HCT116 (cell line): ENCODE results near the gene REPS1. TPM values are rescaled to one million over a fixed set of nuclear protein-coding genes. Genes with fewer than 3 reads are reported as not detected.

Experiments
- ATAC-seq: fragments of 200-7000 bp; cut with Tn5 transposase; 2 replicates; pipeline ENCODE4 v1.9.1; 2020; ENCODE audit warnings: mild to moderate bottlenecking, moderate library complexity
- BruUV-seq: library from RNA; stranded (reverse); fragments of 400-500 nt; replicated peaks from 2 replicates; lab custom pipeline; 2021; lab: Mats Ljungman, UMichigan
- CTCF ChIA-PET: fragments of 300-600 bp; sonication (Branson Sonifier 250); formaldehyde crosslinking; loops from one replicate; lab custom pipeline; 2021; ENCODE audit warnings: antibody characterized with exemption; lab: Charles Lee
- POLR2A ChIA-PET: fragments of 300-600, 350-600 bp; sonication (Branson Sonifier 250); formaldehyde crosslinking; loops from one replicate; lab custom pipeline; 2021; ENCODE audit warnings: antibody characterized with exemption; lab: Charles Lee
- RAD21 ChIA-PET, 2 experiments: fragments of 300-600 bp; sonication (Branson Sonifier 250); formaldehyde crosslinking; loops; one replicate each; lab custom pipeline; 2023; ENCODE audit warnings: low total read pairs in 2 of 2; ENCODE audit not compliant: uncharacterized antibody in 2 of 2, unreplicated experiment in 2 of 2, low non-redundant PET in 1 of 2; lab: Charles Lee
- DNase-seq: peaks from one replicate; pipeline ENCODE4 v3.0.0-alpha.2; 2010; ENCODE audit warnings: low read depth, low spot score
- H2AFZ ChIP-seq: fragments of 200-600 bp; shearing (Covaris generic), sonication (generic); 2 replicates; pipeline ENCODE4 v1.6.1; 2017; ENCODE audit warnings: low read depth, mixed run types, mixed read lengths, antibody characterized with exemption, low read length; ENCODE audit not compliant: poor library complexity, severe bottlenecking
- H3K27ac ChIP-seq: 2 replicates; pipeline ENCODE4 v1.5.1; 2012; ENCODE audit warnings: low read depth, low read length
- H3K27me3 ChIP-seq: fragments of 200-600 bp; sonication (generic); 2 replicates; pipeline ENCODE4 v1.6.1; 2016; ENCODE audit warnings: mixed run types, low read length, mixed read lengths; ENCODE audit not compliant: insufficient read depth
- H3K36me3 ChIP-seq, 2 experiments: fragments of 200-500 bp in 1 of 2; fragments of 200-600 bp in 1 of 2; sonication (Bioruptor generic) in 1 of 2; sonication (generic) in 1 of 2; 2 replicates each; pipeline versions ENCODE4 v1.5.1 to v1.6.1; 2014 to 2016; ENCODE audit warnings: low read length in 2 of 2, inconsistent platforms in 1 of 2, mixed read lengths in 1 of 2, mixed run types in 1 of 2; ENCODE audit not compliant: insufficient read depth in 2 of 2, control insufficient read depth in 1 of 2
- H3K4me1 ChIP-seq, 2 experiments: fragments of 200-600 bp in 1 of 2; sonication (generic) in 1 of 2; 2 replicates each; pipeline versions ENCODE4 v1.5.1 to v1.6.1; 2012 to 2017; ENCODE audit warnings: low read length in 2 of 2, inconsistent platforms in 1 of 2, mild to moderate bottlenecking in 1 of 2, mixed read lengths in 1 of 2, mixed run types in 1 of 2, moderate library complexity in 1 of 2; ENCODE audit not compliant: insufficient read depth in 2 of 2, control insufficient read depth in 1 of 2
- H3K4me2 ChIP-seq: fragments of 200-600 bp; sonication (generic); 2 replicates; pipeline ENCODE4 v1.6.1; 2017; ENCODE audit warnings: mixed run types, low read length, mixed read lengths
- H3K4me3 ChIP-seq, 2 experiments: fragments of 200-600 bp in 1 of 2; sonication (generic) in 1 of 2; replicated peaks in 1 of 2; 2 replicates each; pipeline ENCODE4 v1.5.1; 2011 to 2016; ENCODE audit warnings: low read length in 2 of 2, control low read depth in 1 of 2, low read depth in 1 of 2, mild to moderate bottlenecking in 1 of 2, mixed read lengths in 1 of 2, mixed run types in 1 of 2
- H3K79me2 ChIP-seq: fragments of 200-600 bp; sonication (generic); 2 replicates; pipeline ENCODE4 v1.6.1; 2017; ENCODE audit warnings: mild to moderate bottlenecking, mixed run types, low read length, moderate library complexity, mixed read lengths; ENCODE audit not compliant: insufficient read depth
- H3K9ac ChIP-seq: fragments of 200-600 bp; sonication (generic); 2 replicates; pipeline ENCODE4 v1.6.1; 2016; ENCODE audit warnings: low read length, mixed read lengths
- H3K9me2 ChIP-seq: fragments of 200-600 bp; sonication (generic), shearing (Covaris generic); 2 replicates; pipeline ENCODE4 v1.6.1; 2017; ENCODE audit warnings: mixed run types, mild to moderate bottlenecking, moderate library complexity; ENCODE audit not compliant: insufficient read depth
- H3K9me3 ChIP-seq, 2 experiments: fragments of 200-500 bp in 1 of 2; fragments of 200-600 bp in 1 of 2; sonication (Bioruptor generic) in 1 of 2; sonication (generic) in 1 of 2; 2 replicates each; pipeline ENCODE4 v1.6.1; 2014 to 2017; ENCODE audit warnings: low read length in 2 of 2, mixed read lengths in 2 of 2, inconsistent platforms in 1 of 2, low read depth in 1 of 2, mild to moderate bottlenecking in 1 of 2, mixed run types in 1 of 2, moderate library complexity in 1 of 2; ENCODE audit not compliant: control insufficient read depth in 1 of 2, insufficient read depth in 1 of 2
- H4K20me1 ChIP-seq: fragments of 200-600 bp; sonication (generic), shearing (Covaris generic); 2 replicates; pipeline ENCODE4 v1.6.1; 2017; ENCODE audit warnings: mixed run types, mild to moderate bottlenecking, moderate library complexity; ENCODE audit not compliant: insufficient read depth
- CEBPB ChIP-seq: IDR thresholded peaks from 2 replicates; pipeline ENCODE4 v1.6.1; 2012; ENCODE audit warnings: low read depth
- CTCF ChIP-seq, 3 experiments: fragments of 200-600 bp in 1 of 3; sonication (generic) in 1 of 3; IDR thresholded peaks in 2 of 3; conservative IDR thresholded peaks in 1 of 3; 2 replicates each; pipeline ENCODE4 v1.5.1; 2012 to 2017; ENCODE audit warnings: low read depth in 2 of 3, low read length in 2 of 3, antibody characterized with exemption in 1 of 3, borderline replicate concordance in 1 of 3, control low read depth in 1 of 3, mild to moderate bottlenecking in 1 of 3, mixed read lengths in 1 of 3, mixed run types in 1 of 3, moderate library complexity in 1 of 3; ENCODE audit not compliant: insufficient read depth in 1 of 3
- EGR1 ChIP-seq: IDR thresholded peaks from 2 replicates; pipeline ENCODE4 v1.6.1; 2012; ENCODE audit warnings: low read depth
- ELF1 ChIP-seq: IDR thresholded peaks from 2 replicates; pipeline ENCODE4 v1.6.1; 2012; ENCODE audit warnings: low read depth, borderline replicate concordance
- FOSL1 ChIP-seq: IDR thresholded peaks from 2 replicates; pipeline ENCODE4 v1.6.1; 2012; ENCODE audit warnings: low read depth
- POLR2A ChIP-seq: IDR thresholded peaks from 2 replicates; pipeline ENCODE4 v1.7.0; 2011; ENCODE audit warnings: borderline replicate concordance; ENCODE audit not compliant: insufficient read depth, insufficient read length; ENCODE audit errors: extremely low read depth
- REST ChIP-seq: IDR thresholded peaks from 2 replicates; pipeline ENCODE4 v1.6.1; 2012; ENCODE audit warnings: low read depth
- SP1 ChIP-seq: IDR thresholded peaks from 2 replicates; pipeline ENCODE4 v1.6.1; 2012; ENCODE audit warnings: low read depth
- TCF7L2 ChIP-seq: IDR thresholded peaks from 2 replicates; pipeline ENCODE4 v1.7.0; 2011; ENCODE audit warnings: borderline replicate concordance, inconsistent platforms; ENCODE audit not compliant: insufficient read depth, insufficient read length; ENCODE audit errors: extremely low read depth
- YY1 ChIP-seq: IDR thresholded peaks from 2 replicates; pipeline ENCODE4 v1.6.1; 2011; ENCODE audit warnings: low read length, low read depth, moderate library complexity, mild to moderate bottlenecking; ENCODE audit not compliant: insufficient replicate concordance; ENCODE audit errors: extremely low read depth
- ZBTB33 ChIP-seq: IDR thresholded peaks from 2 replicates; pipeline ENCODE4 v1.6.1; 2011; ENCODE audit warnings: mild to moderate bottlenecking, low read length, moderate library complexity; ENCODE audit not compliant: insufficient replicate concordance; ENCODE audit errors: extremely low read depth
- ZFX ChIP-seq: fragments of 450-650 bp; IDR thresholded peaks from 2 replicates; pipeline ENCODE4 v1.6.1; 2017
- ZNF274 ChIP-seq: fragments of 200-500 bp; sonication (Bioruptor generic); IDR thresholded peaks from 2 replicates; pipeline ENCODE4 v1.6.1; 2014; ENCODE audit warnings: mild to moderate bottlenecking, low read depth, low read length, inconsistent platforms
- intact Hi-C: fragments of 100-400 bp; cut with micrococcal nuclease; formaldehyde crosslinking; loops from 2 replicates; pipeline ENCODE4 v1.10.0; 2022
- total RNA-seq: library from RNA; stranded (reverse); gene quantifications from one replicate; pipeline ENCODE4 v1.2.1, GENCODE V29; 2021; ENCODE audit not compliant: unreplicated experiment
- TF ChIP-seq, protein P1 (sequence below): IDR thresholded peaks from 2 replicates; pipeline ENCODE4 v1.6.1; 2012

The REPS1 gene
- total RNA-seq, 1 experiment from 2014 or later = 52.7 TPM

DNA sequence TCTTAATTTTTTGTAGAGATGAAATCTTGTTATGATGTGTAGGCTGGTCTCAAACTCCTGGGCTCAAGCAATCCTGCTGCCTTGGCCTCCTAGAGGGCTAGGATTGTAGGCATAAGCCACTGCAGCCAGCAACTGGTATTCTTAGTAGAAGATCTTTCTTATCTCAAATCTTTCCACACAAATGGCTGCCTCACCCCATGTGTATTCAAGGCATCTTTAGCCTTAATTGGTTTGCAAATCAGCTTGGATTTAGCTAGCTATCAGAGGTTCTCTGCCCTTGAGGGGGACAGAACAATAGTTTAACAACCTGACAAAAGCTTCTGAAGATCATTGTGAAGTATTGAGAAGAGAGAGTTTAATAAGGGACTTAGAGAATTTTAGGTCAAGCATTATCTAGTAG is 22.6 kb upstream of the REPS1 start:
- no peak for TF ChIP-seq TCF7L2
- TF ChIP-seq EGR1 = no peak
- TF ChIP-seq ELF1 = no peak
- TF ChIP-seq YY1 = no peak
- TF ChIP-seq POLR2A = no peak
- TF ChIP-seq ZBTB33 = no peak
- no peak for TF ChIP-seq FOSL1
- TF ChIP-seq, protein P1, sequence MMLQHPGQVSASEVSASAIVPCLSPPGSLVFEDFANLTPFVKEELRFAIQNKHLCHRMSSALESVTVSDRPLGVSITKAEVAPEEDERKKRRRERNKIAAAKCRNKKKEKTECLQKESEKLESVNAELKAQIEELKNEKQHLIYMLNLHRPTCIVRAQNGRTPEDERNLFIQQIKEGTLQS = no peak
- TF ChIP-seq CEBPB = no peak
- no peak for TF ChIP-seq REST
- no peak for TF ChIP-seq ZFX
- TF ChIP-seq ZNF274 = no peak
- no peak for TF ChIP-seq SP1
- no peak for TF ChIP-seq CTCF (IDR thresholded peaks at IDR 0.05 in 2 of 3, conservative IDR thresholded peaks at IDR 0.05 in 1 of 3; ENCODE audit: borderline replicate concordance in 1 of 3, insufficient read depth in 1 of 3, low read depth in 2 of 3, low read length in 2 of 3)
- Histone ChIP-seq H3K4me1 (no peaks in the 10 kb centered on the region), H3K4me3 (no peak overlapping the region), H3K36me3 (no peaks in the 10 kb centered on the region), H3K4me2 (no peak overlapping the region), H4K20me1 (no peaks in the 10 kb centered on the region), H3K27ac (no peak overlapping the region), H3K79me2 (no peaks in the 10 kb centered on the region), H3K27me3 (no peaks in the 10 kb centered on the region), H3K9me3 (no peaks in the 10 kb centered on the region), H3K9me2 (no peaks in the 10 kb centered on the region), H3K9ac (no peak overlapping the region), H2AFZ (no peak overlapping the region)
- intact Hi-C loops = no loop called here
- ChIA-PET CTCF (no interaction called here), POLR2A (no interaction called here), RAD21 (no interaction called here)
- DNase-seq (no peak), ATAC-seq (no peak)
- no TSS peak for BruUV-seq
